ENCODE data around the gene PIAS3. TPM values are rescaled to one million over a fixed set of nuclear protein-coding genes. Genes with fewer than 3 reads are reported as not detected.

Gene PIAS3
- total RNA-seq, result 10 to 100 TPM in 7 of 8 experiments, 1 to 10 TPM in 1; 8.2 to 24.9 (median 18.9) TPM

DNA sequence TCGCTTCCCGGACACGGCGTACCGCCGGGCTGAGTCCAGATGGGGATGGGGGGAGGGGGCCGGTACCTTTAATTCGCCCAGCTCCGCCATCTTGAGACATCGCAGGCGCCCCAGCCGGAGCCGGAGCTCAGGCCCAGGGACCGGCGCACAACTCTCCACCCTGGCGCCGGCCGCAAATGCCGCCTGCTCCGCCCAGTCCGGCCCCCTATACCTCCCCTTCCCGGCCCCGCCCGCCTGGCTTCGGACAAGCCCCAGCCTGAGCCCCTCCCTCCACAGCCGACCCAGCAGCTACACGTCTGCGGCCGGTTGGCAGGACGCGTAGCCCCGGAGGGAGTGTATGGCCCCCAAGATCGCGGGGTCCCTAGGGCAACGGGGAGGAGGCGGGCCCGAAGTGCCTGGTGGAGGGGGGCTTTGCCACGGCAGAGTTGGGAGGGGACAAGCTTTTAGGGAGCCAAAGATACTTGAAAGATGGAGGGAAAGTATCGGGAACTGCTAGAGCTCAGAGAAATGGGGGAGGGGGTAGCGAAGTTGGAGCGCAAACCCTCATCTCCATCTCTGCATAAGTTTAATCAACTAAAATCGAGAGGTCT lies at the start of gene PIAS3:
PIAS3 (minus strand) TSS at position 181 of the 590 bp plus-strand sequence; CDS start at position 90, 91 bp downstream.
- Histone ChIP-seq H3K27ac (peak within 1 kb of the TSS; percentile 90 to 93), H3K4me3 (peak within 1 kb of the TSS; percentile 64 to 97 (median 93)), H3K4me1 (replicated peaks in 1 of 2) (peaks cover 5 to 8% of the 10 kb centered on the region in 2 donors)
- in situ Hi-C loops (cut with MboI; ENCODE audit: low pct_unique_long_range_greater_than_20kb in 2 of 9, low sequenced_read_pairs in 9 of 9, unreplicated experiment in 9 of 9), result loop anchor here in 1 of 9 experiments (25.0 kb wide), 1 partner anchor 97 kb away; no protein-coding TSS in a partner anchor
- ATAC-seq (replicated peaks in 6 of 8), result peak; percentile 82 to 90 (median 86)
- WGBS, 10 experiments, result 0% methylated on average over 1 to 2 of the region's 42 CpGs; no CpG with 5 or more reads in 5 of the 10 experiments

- H3K27ac ChIP-seq, result no peak overlapping the region
- no peak for ATAC-seq (replicated peaks in 6 of 8)
- H3K4me3 ChIP-seq, result no peak overlapping the region
- 0 to 100% (median 78%) methylated on average over 1 of the region's 1 CpG; no CpG with 5 or more reads in 6 of the 10 experiments for WGBS, 10 experiments
- no peaks in the 10 kb centered on the region for H3K4me1 ChIP-seq (replicated peaks in 1 of 2)
- in situ Hi-C loops (cut with MboI; ENCODE audit: low pct_unique_long_range_greater_than_20kb in 2 of 9, low sequenced_read_pairs in 9 of 9, unreplicated experiment in 9 of 9), result loop anchor here in 1 of 9 experiments (25.0 kb wide), 1 partner anchor 104 kb away; the partner anchor contains the start of gene HJV
These were observed 49.8 kb upstream of the PIAS3 start for GRCh38 chr1:145908653-145909052.

- 50 to 96% (median 82%) methylated on average over 1 to 9 of the region's 10 CpGs; no CpG with 5 or more reads in 2 of the 10 experiments for WGBS, 10 experiments
- in situ Hi-C loops (cut with MboI; ENCODE audit: low pct_unique_long_range_greater_than_20kb in 2 of 9, low sequenced_read_pairs in 9 of 9, unreplicated experiment in 9 of 9), result loop anchor here in 1 of 9 experiments (25.0 kb wide), 1 partner anchor 105 kb away; the partner anchor contains the start of gene HJV
- ATAC-seq (replicated peaks in 6 of 8), result no peak
These were observed 48.3 kb upstream of the PIAS3 start for GRCh38 chr1:145906954-145907753.

GRCh38 chr1:145901312-145902021 lies 42.6 kb upstream of the PIAS3 start:
- Histone ChIP-seq H3K27ac (peak overlapping the region in 1 of 2 donors; percentile 28), H3K4me1 (replicated peaks in 1 of 2) (peaks cover 10 to 15% of the 10 kb centered on the region in 2 donors), H3K4me3 (no peak overlapping the region)
- no peak for ATAC-seq (replicated peaks in 6 of 8)
- in situ Hi-C loops (cut with MboI; ENCODE audit: low pct_unique_long_range_greater_than_20kb in 2 of 9, low sequenced_read_pairs in 9 of 9, unreplicated experiment in 9 of 9), result loop anchor here in 1 of 9 experiments (25.0 kb wide), 1 partner anchor 111 kb away; the partner anchor contains the start of gene HJV
- 80 to 100% (median 85%) methylated on average over 1 to 11 of the region's 12 CpGs; no CpG with 5 or more reads in 3 of the 10 experiments for WGBS, 10 experiments

More at GRCh38 chr1:145906954-145907753, 48.3 kb upstream of the PIAS3 start:
- Histone ChIP-seq H3K4me3 (no peak overlapping the region), H3K27ac (no peak overlapping the region), H3K4me1 (replicated peaks in 1 of 2) (peaks cover 8 to 10% of the 10 kb centered on the region in 2 donors)

GRCh38 chr1:145898756-145899155 lies 39.9 kb upstream of the PIAS3 start:
- in situ Hi-C loops (cut with MboI; ENCODE audit: low pct_unique_long_range_greater_than_20kb in 2 of 9, low sequenced_read_pairs in 9 of 9, unreplicated experiment in 9 of 9), result loop anchor here in 1 of 9 experiments (10.0 kb wide), 1 partner anchor 116 kb away; no protein-coding TSS in a partner anchor
- WGBS, 10 experiments, result 33 to 86% (median 65%) methylated on average over 1 to 5 of the region's 5 CpGs; no CpG with 5 or more reads in 2 of the 10 experiments
- Histone ChIP-seq H3K4me3 (no peak overlapping the region), H3K4me1 (replicated peaks in 1 of 2) (peaks cover 10 to 15% of the 10 kb centered on the region in 2 donors), H3K27ac (no peak overlapping the region)
- no peak for ATAC-seq (replicated peaks in 6 of 8)

DNA sequence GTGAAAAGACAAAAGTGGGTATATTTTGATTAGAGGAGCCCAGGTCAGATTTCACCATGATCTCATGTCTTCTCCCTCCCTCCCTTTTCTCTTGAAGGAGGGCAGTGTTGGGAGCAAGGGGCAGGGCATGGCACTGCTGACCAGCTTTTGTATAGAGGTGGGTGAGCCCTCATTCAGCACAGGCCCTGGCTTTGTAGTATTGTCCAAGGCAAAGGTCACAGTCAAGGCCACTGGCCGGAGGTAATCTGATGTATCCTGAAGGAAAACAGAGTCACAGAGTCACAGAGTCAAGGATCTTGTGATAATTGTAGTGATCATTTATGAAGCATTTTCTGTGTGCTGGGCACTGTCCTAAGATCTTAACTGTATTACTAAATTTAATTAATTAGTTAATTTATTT lies 39.1 kb upstream of the PIAS3 start:
- no peak overlapping the region for H3K27ac ChIP-seq
- no peak for ATAC-seq (replicated peaks in 6 of 8)
- WGBS, 10 experiments, result 80 to 100% methylated on average over 1 of the region's 1 CpG; no CpG with 5 or more reads in 8 of the 10 experiments
- H3K4me1 ChIP-seq (replicated peaks in 1 of 2), result peaks cover 8 to 12% of the 10 kb centered on the region in 2 donors
- no peak overlapping the region for H3K4me3 ChIP-seq
- in situ Hi-C loops (cut with MboI; ENCODE audit: low pct_unique_long_range_greater_than_20kb in 2 of 9, low sequenced_read_pairs in 9 of 9, unreplicated experiment in 9 of 9), result loop anchor here in 1 of 9 experiments (10.0 kb wide), 1 partner anchor 117 kb away; no protein-coding TSS in a partner anchor

DNA sequence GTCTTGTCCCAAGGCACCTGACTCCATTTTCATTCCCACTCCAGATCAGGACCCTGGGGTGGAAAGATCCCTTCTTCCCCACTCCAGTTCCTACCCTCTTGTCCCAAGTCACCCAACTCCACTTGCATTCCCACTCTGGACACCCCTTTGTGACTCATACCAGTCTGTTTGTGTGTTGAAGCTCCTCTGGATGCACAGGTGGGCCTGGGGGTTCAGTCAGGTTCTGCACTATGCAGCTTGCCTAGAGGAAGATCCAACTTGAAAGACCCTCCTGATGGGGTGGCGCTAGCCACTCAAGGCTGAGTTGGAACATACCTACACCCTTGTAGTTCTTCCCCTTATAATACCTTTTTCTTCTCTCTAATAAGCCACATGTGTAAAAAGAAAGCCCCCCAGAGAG lies 36.6 kb upstream of the PIAS3 start:
- Histone ChIP-seq H3K4me1 (replicated peaks in 1 of 2) (peaks cover 2 to 6% of the 10 kb centered on the region in 2 donors), H3K27ac (no peak overlapping the region), H3K4me3 (no peak overlapping the region)
- in situ Hi-C loops (cut with MboI; ENCODE audit: low pct_unique_long_range_greater_than_20kb in 2 of 9, low sequenced_read_pairs in 9 of 9, unreplicated experiment in 9 of 9), result loop anchor here in 1 of 9 experiments (10.0 kb wide), 1 partner anchor 119 kb away; no protein-coding TSS in a partner anchor
- no peak for ATAC-seq (replicated peaks in 6 of 8)
- WGBS, 10 experiments, result 75 to 100% (median 80%) methylated on average over 1 of the region's 1 CpG; no CpG with 5 or more reads in 7 of the 10 experiments

DNA sequence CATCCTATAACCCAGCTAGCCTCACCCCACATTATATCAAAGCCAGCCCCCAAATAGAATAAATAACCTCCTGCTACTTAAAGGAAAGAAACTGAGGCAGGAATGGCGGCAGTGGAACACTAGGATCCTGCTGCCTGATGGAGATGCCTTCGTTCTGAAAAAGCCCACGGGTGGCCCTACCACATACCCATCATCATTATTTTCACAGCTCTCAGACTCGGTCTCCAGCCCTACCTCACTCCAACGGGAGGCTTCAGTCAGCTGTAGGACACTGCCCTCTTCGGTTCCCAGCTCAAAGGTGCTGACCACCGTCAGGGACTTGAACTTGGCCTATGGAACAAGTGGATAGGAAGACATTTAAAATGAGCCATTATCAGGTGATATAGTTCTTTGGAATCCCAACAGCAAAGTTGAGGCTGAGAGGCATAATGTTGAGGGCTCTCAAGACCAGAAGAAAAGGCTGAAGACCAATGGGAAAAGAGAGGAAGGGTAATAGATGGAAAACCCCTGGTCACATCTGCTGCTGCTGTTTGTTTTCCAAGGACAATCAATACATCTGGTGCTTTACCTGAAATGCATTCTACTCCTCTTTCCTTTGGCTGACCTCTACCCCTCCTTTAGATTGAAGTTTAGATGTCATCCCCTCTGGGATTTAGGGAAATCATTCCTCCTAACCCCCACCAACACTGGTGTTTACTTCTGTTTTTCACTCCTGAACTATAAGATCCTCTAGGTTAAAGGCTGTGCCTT lies 34.6 kb upstream of the PIAS3 start:
- in situ Hi-C loops (cut with MboI; ENCODE audit: low pct_unique_long_range_greater_than_20kb in 2 of 9, low sequenced_read_pairs in 9 of 9, unreplicated experiment in 9 of 9), result loop anchor here in 1 of 9 experiments (10.0 kb wide), 1 partner anchor 121 kb away; no protein-coding TSS in a partner anchor
- Histone ChIP-seq H3K4me3 (no peak overlapping the region), H3K27ac (no peak overlapping the region), H3K4me1 (replicated peaks in 1 of 2) (peaks cover 2 to 6% of the 10 kb centered on the region in 2 donors)
- ATAC-seq (replicated peaks in 6 of 8), result no peak
- 65 to 91% (median 80%) methylated on average over 3 to 7 of the region's 7 CpGs; no CpG with 5 or more reads in 3 of the 10 experiments for WGBS, 10 experiments

GRCh38 chr1:145892486-145893087 lies 33.7 kb upstream of the PIAS3 start:
- Histone ChIP-seq H3K4me3 (no peak overlapping the region), H3K27ac (no peak overlapping the region), H3K4me1 (replicated peaks in 1 of 2) (peaks cover 2 to 6% of the 10 kb centered on the region in 2 donors)
- WGBS, 10 experiments, result 54 to 100% (median 83%) methylated on average over 1 to 3 of the region's 3 CpGs; no CpG with 5 or more reads in 1 of the 10 experiments
- in situ Hi-C loops (cut with MboI; ENCODE audit: low pct_unique_long_range_greater_than_20kb in 2 of 9, low sequenced_read_pairs in 9 of 9, unreplicated experiment in 9 of 9), result loop anchor here in 1 of 9 experiments (10.0 kb wide), 1 partner anchor 122 kb away; no protein-coding TSS in a partner anchor
- ATAC-seq (replicated peaks in 6 of 8), result no peak

GRCh38 chr1:145891587-145892485 lies 33.0 kb upstream of the PIAS3 start:
- in situ Hi-C loops (cut with MboI; ENCODE audit: low pct_unique_long_range_greater_than_20kb in 2 of 9, low sequenced_read_pairs in 9 of 9, unreplicated experiment in 9 of 9), result loop anchor here in 1 of 9 experiments (10.0 kb wide), 1 partner anchor 123 kb away; no protein-coding TSS in a partner anchor

More at GRCh38 chr1:145891587-145892485, 33.0 kb upstream of the PIAS3 start:
- Histone ChIP-seq H3K27ac (no peak overlapping the region), H3K4me1 (replicated peaks in 1 of 2) (peaks cover 2 to 6% of the 10 kb centered on the region in 2 donors), H3K4me3 (no peak overlapping the region)
- 0 to 22% (median 4%) methylated on average over 1 to 6 of the region's 6 CpGs for WGBS, 10 experiments
- peak; percentile 91 to 100 (median 98) for ATAC-seq (replicated peaks in 6 of 8)

Measured in motor neuron (in vitro differentiated cells).